ENCODE data around the gene APOC1.

The APOC1 gene

GRCh38 chr19:44955505-44956439 is 41.4 kb downstream of the APOC1 start:
- DNase-seq (ENCODE audit: extremely low read depth in 1 of 2, low read depth in 1 of 2), result no peak

DNA sequence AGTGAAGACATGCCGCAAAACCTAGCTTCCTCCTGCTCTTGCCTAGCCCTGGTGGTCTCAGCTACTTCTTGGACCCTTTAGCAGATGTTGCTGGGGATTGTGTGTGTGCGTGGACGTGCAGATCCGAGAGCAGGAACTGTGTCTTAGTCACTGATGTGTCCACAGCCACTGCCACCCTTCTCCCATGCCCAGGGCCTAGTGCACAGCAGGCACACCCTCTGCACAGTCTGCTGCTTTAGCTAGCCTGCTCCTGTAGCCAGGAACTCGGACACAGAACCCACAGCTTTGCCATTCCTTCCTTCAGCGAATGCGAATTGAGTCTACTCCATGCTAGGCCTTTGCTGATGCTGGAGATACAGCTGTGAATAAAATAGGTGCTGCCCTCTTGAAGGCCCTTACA is 43.1 kb downstream of the APOC1 start:
- DNase-seq (ENCODE audit: extremely low read depth in 1 of 2, low read depth in 1 of 2), result no peak

DNA sequence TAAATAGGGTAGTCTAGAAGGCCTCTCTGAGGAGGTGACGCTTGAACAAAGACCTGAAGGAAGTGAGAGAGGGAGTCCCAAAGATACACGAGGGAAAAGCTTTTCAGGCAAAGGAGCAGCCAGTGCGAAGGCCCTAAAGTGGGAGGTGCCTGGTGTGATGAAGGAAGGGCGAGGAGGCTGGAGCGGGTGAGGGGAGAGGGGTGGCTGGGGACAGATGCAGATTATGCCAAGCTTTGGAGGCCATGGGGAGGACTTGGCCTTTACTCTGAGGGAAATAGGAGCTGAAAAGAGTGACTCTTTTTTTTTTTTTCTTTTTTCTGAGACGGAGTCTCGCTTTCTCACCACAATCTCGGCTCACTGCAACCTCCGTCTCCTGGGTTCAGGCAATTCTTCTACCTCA is 43.7 kb downstream of the APOC1 start:
- no peak for DNase-seq (ENCODE audit: extremely low read depth in 1 of 2, low read depth in 1 of 2)

GRCh38 chr19:44959691-44960090 is 45.3 kb downstream of the APOC1 start:
- no peak for DNase-seq (ENCODE audit: extremely low read depth in 1 of 2, low read depth in 1 of 2)

- DNase-seq (ENCODE audit: extremely low read depth in 1 of 2, low read depth in 1 of 2), result no peak
Measured at GRCh38 chr19:44960906-44961728, 46.7 kb downstream of the APOC1 start.

- DNase-seq (ENCODE audit: extremely low read depth in 1 of 2, low read depth in 1 of 2), result no peak
Measured at GRCh38 chr19:44961821-44962220, 47.4 kb downstream of the APOC1 start.

- no peak for DNase-seq (ENCODE audit: extremely low read depth in 1 of 2, low read depth in 1 of 2)
Measured at GRCh38 chr19:44968118-44968517, 53.7 kb downstream of the APOC1 start.

- no peak for DNase-seq (ENCODE audit: extremely low read depth in 1 of 2, low read depth in 1 of 2)
Measured at GRCh38 chr19:44968670-44969069, 54.3 kb downstream of the APOC1 start.
